Measurements from ENCODE around the gene SLC17A9. TPM values are rescaled to one million over a fixed set of nuclear protein-coding genes. Genes with fewer than 3 reads are reported as not detected.

Gene SLC17A9
- total RNA-seq, 1 donor: 2.0 TPM

DNA sequence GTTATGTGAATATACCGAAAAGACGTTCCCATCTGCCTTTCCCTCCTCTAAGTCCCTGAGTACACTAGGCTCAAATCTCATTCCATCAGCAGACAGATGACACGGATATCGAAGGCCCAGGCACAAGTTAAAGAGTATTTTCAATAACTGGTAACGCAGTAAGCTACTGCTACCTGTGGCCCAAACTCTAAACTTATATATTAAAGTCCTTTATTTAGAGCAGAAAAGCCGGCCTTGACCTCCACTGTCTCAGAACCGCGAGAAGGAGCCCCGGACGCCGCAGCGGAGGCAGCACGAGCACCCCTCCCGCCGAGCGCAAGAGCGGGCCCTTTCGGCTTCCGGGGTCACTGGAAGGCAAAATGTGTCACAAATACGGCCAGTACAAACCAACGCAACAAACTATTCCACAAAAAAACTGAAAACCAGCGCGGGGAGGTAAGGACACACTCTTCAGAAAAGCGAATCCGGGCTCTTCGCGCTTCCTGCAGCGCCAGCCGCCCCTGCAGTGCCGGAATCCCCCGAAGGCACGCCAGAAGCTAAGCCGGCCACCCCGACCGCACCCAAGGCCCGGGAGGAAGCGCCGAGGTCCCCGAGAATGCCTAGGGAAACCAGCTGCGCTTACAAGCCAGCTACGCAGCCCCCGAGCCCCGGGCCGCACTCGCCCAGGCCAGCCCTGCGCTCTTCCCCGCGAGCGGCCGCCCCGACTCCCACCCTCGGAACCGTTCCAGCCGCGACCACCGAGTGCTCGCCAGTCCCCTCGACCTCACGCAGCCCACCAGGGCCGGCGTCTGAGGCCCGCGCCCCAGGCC, 26.9 kb upstream of the SLC17A9 start:
- peak overlapping the region; percentile 89 for H3K4me3 ChIP-seq (ENCODE audit: low read depth, low read length)
- TF ChIP-seq CTCF (IDR thresholded peaks at IDR 0.05; ENCODE audit: insufficient read depth, low read length): no peak
- DNase-seq (ENCODE audit: low read depth): peak; percentile 35

DNA sequence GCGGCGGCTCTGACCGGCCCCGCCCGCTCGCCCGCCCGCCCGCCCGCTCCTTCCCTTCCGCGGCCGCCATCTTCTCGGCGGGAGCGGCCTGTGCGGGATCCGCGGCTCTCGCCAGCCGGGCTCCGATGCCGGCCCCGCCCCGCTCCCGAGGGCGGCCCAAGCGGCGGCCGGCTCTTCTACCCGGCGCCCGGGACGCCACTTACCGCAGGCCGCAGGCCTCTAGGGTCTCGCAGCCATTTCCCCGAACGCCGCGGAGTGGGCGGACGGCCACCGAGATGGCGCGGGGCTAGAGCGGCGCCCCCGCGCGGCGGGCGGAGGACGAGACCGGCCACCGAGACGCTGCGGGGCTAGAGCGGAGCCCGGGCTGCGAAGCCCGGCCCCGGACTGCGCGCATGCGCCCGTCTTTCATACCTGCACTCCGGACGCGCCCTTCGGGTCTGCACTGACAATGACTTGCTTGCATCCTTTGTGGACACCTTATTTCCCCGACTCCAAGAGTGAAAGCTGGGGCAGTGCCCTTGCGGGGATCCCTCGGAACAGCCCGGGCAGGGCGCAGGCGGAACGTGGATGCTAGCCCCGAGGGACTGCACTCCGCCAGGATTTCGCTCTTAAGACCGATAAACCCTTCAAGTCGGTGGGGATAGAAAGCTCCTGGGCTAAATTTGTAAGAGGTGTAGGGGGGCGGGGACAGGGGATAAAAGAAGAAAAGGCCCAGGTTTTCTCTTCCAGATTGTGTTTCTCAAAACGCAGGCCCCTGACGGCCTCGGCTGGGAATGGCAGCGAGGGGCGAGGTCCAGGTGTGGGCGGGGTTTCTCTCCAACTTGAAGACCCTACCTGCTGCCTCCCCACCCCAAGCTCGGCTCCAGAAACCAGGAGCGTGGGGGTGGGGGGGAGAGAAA, 26.0 kb upstream of the SLC17A9 start, which contains the start of gene DIDO1:
Gene DIDO1 (minus strand): TSS at position 277 of the 899 bp plus-strand sequence.
- H3K4me3 ChIP-seq (ENCODE audit: low read depth, low read length): peak within 1 kb of the TSS; percentile 89
- DNase-seq (ENCODE audit: low read depth): peak; percentile 80
- TF ChIP-seq CTCF (IDR thresholded peaks at IDR 0.05; ENCODE audit: insufficient read depth, low read length): peak; percentile 51

- DNase-seq (ENCODE audit: low read depth): no peak
- peak overlapping the region; percentile 89 for H3K4me3 ChIP-seq (ENCODE audit: low read depth, low read length)
- no peak for TF ChIP-seq CTCF (IDR thresholded peaks at IDR 0.05; ENCODE audit: insufficient read depth, low read length)
Measured at GRCh38 chr20:62927128-62927705, 25.3 kb upstream of the SLC17A9 start.

DNA sequence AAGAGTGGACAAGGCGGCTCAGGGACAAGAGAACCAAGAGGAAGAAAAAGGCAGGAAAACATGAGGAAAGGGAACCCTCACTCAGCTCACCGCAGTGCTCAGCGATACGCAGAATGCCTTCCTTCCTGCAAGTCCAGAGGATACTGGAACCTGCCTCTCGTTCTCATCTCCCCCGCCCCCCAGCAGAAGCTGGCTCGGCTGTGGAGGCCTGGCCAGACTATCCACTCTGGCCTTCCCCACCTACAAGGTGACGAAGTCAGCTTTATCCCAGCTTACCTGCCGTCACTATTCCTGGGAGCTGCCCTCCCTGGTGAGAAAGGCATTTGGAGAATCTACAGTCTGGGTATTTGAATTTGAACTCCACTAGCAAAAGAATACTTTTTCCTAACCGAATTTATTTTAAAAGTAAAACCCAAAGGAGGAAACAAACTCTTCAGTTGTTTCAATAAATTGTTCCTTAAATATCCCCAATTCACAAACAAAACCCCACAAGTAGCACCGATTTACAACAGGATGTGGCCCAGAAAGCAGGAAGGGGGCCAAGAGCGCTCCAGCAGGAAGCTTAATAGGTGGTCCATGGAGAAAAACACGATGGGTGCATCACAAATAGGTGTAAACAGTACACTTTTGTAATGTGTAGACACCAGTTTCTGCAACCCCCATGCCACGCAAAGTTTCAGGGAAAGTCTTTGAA, 24.1 kb upstream of the SLC17A9 start:
- peak overlapping the region; percentile 65 for H3K4me3 ChIP-seq (ENCODE audit: low read depth, low read length)
- TF ChIP-seq CTCF (IDR thresholded peaks at IDR 0.05; ENCODE audit: insufficient read depth, low read length): no peak
- no peak for DNase-seq (ENCODE audit: low read depth)

- DNase-seq (ENCODE audit: low read depth): peak; percentile 51
- no peak for TF ChIP-seq CTCF (IDR thresholded peaks at IDR 0.05; ENCODE audit: insufficient read depth, low read length)
- H3K4me3 ChIP-seq (ENCODE audit: low read depth, low read length): peak overlapping the region; percentile 65
Measured at GRCh38 chr20:62929051-62929538, 23.4 kb upstream of the SLC17A9 start.

GRCh38 chr20:62931464-62931863, 21.0 kb upstream of the SLC17A9 start:
- no peak overlapping the region for H3K4me3 ChIP-seq (ENCODE audit: low read depth, low read length)
- DNase-seq (ENCODE audit: low read depth): no peak
- TF ChIP-seq CTCF (IDR thresholded peaks at IDR 0.05; ENCODE audit: insufficient read depth, low read length): no peak

Data from fibroblast of the aortic adventitia (primary cell).